SK-N-MC (cell line): ENCODE results near the gene CELSR1.

Source experiments
- EZH2 ChIP-seq: fragments of 200-600 bp; sonication (generic); IDR thresholded peaks from one replicate; pipeline ENCODE4 v1.6.1; 2017; ENCODE audit warnings: antibody characterized with exemption
- POLR2AphosphoS5 ChIP-seq: IDR thresholded peaks from 2 replicates; pipeline ENCODE4 v1.6.1; 2012; ENCODE audit warnings: mild to moderate bottlenecking, low read depth, low read length, borderline replicate concordance

DNA sequence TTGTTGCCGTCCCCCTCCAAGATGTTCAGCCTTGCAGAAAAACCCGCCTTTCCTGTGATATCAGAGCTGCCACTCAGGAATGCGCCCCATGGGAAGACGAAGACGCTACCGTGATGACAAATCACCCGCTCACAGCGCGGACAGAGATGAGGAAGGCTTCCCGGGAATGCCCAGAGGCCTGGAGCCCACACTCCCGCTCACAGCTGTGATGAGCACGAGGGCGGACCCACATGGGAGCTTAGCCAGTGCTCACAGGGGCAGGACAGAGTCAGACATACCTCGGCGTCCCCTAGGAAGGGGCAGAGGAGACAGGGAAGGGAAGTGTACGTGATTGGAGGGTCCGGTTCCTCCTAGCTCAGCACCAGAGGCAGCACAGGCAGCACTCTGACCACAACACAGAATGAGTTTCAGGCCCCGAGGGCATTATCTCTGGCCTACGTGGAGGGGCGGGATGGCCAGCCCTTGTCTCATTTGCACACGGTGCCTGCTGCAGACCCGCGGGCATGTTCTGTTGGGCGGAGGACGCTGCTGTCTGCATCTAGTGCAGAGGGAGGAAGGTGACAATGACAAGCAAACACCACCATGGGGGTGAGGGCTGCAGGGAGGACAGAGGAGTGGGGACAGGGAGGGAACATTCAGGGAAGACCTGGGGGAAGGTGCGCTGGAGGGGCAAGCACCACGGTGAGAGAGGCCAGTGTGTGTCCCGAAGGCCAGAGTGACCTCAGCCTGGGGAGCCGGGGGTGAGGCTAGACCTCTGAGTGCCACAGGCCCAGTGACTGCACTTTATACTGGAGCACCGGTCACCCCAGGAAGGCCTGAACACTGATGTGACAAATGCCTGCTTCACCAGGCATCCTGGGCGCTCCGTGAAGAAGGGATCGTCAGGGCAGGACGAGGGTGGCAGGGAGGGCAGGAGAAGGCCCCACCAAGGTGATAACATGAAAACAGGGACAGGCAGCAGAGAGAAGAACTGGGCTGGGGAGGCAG lies 79.6 kb downstream of the CELSR1 start:
- TF ChIP-seq POLR2AphosphoS5 = no peak
- TF ChIP-seq EZH2 = no peak
